Upper lobe of right lung (tissue), 1 donor: ENCODE results near the gene PRSS22. TPM values are rescaled to one million over a fixed set of nuclear protein-coding genes. Genes with fewer than 3 reads are reported as not detected.

Experiments used
- ATAC-seq: fragments of 200-7000 bp; cut with Tn5 transposase; one replicate; pipeline ENCODE4 v1.9.1; 2020; ENCODE audit warnings: mild to moderate bottlenecking, moderate library complexity
- DNase-seq: peaks from one replicate; pipeline ENCODE4 v3.0.0-alpha.2; 2020
- H3K27ac ChIP-seq: fragments of 200-600 bp; one replicate; pipeline ENCODE4 v1.8.0; 2022
- H3K27me3 ChIP-seq: fragments of 200-600 bp; one replicate; pipeline ENCODE4 v1.8.0; 2022; ENCODE audit warnings: mild to moderate bottlenecking
- H3K36me3 ChIP-seq: fragments of 200-600 bp; one replicate; pipeline ENCODE4 v1.8.0; 2022
- H3K4me1 ChIP-seq: fragments of 200-600 bp; one replicate; pipeline ENCODE4 v1.8.0; 2022
- H3K4me3 ChIP-seq: fragments of 200-600 bp; one replicate; pipeline ENCODE4 v1.8.0; 2022; ENCODE audit warnings: mild to moderate bottlenecking
- H3K9me3 ChIP-seq: fragments of 200-600 bp; one replicate; pipeline ENCODE4 v1.8.0; 2022
- CTCF ChIP-seq: fragments of 200-600 bp; IDR thresholded peaks from one replicate; pipeline ENCODE4 v1.8.0; 2022; ENCODE audit warnings: antibody characterized with exemption
- intact Hi-C: fragments of 100-400 bp; cut with DNase I; formaldehyde crosslinking; loops from one replicate; pipeline ENCODE4 v1.11.0; 2022
- total RNA-seq: library from RNA; stranded (reverse); fragmentation: NEBNext Ultra II Directional; extraction: Animal tissue kit (Norgen Biotek cat#: 25700); gene quantifications from one replicate; pipeline ENCODE4 v1.2.1, GENCODE V29; 2021
- donor health status: DM: no; HTN: yes; CAD: no; lungs with severe emphysema.

The PRSS22 gene
- total RNA-seq, 1 donor from 2014 or later, result 15.2 TPM

- peak; percentile 98 for ATAC-seq
- TF ChIP-seq CTCF, result peak; percentile 23
- Histone ChIP-seq H3K9me3 (no peaks in the 10 kb centered on the region), H3K36me3 (no peaks in the 10 kb centered on the region), H3K27ac (peak within 1 kb of the TSS; percentile 96), H3K4me3 (peak within 1 kb of the TSS; percentile 92), H3K27me3 (no peaks in the 10 kb centered on the region), H3K4me1 (peaks cover 4% of the 10 kb centered on the region)
- DNase-seq, result peak; percentile 99
- intact Hi-C loops, result no loop called here
Observed at GRCh38 chr16:2882650-2883457, 24.9 kb upstream of the PRSS22 start, which contains the start of gene FLYWCH2. TSS of gene FLYWCH2 (plus strand) at chr16:2883215. CDS start at chr16:2896450, 13,235 bp downstream.

GRCh38 chr16:2881783-2882649 lies 24.0 kb upstream of the PRSS22 start:
- Histone ChIP-seq H3K27ac (peak overlapping the region; percentile 96), H3K9me3 (no peaks in the 10 kb centered on the region), H3K4me3 (peak overlapping the region; percentile 92), H3K27me3 (no peaks in the 10 kb centered on the region), H3K36me3 (no peaks in the 10 kb centered on the region), H3K4me1 (peaks cover 4% of the 10 kb centered on the region)
- no peak for TF ChIP-seq CTCF
- intact Hi-C loops, result no loop called here
- DNase-seq (peak; percentile 84), ATAC-seq (peak; percentile 29)

GRCh38 chr16:2879854-2880508 lies 22.0 kb upstream of the PRSS22 start:
- TF ChIP-seq CTCF, result no peak
- Histone ChIP-seq H3K4me1 (peaks cover 4% of the 10 kb centered on the region), H3K4me3 (no peak overlapping the region), H3K36me3 (no peaks in the 10 kb centered on the region), H3K9me3 (no peaks in the 10 kb centered on the region), H3K27me3 (no peaks in the 10 kb centered on the region), H3K27ac (no peak overlapping the region)
- DNase-seq (no peak), ATAC-seq (no peak)
- intact Hi-C loops, result no loop called here

- Histone ChIP-seq H3K4me3 (no peak overlapping the region), H3K9me3 (no peaks in the 10 kb centered on the region), H3K4me1 (peaks cover 8% of the 10 kb centered on the region), H3K36me3 (no peaks in the 10 kb centered on the region), H3K27ac (no peak overlapping the region), H3K27me3 (no peaks in the 10 kb centered on the region)
- intact Hi-C loops, result no loop called here
- DNase-seq (peak; percentile 91), ATAC-seq (peak; percentile 100)
- TF ChIP-seq CTCF, result peak; percentile 95
Observed at GRCh38 chr16:2874912-2875362, 17.0 kb upstream of the PRSS22 start.

- TF ChIP-seq CTCF, result no peak
- Histone ChIP-seq H3K4me1 (peaks cover 8% of the 10 kb centered on the region), H3K4me3 (no peak overlapping the region), H3K9me3 (no peaks in the 10 kb centered on the region), H3K27ac (no peak overlapping the region), H3K36me3 (no peaks in the 10 kb centered on the region), H3K27me3 (no peaks in the 10 kb centered on the region)
- intact Hi-C loops, result no loop called here
- DNase-seq (no peak), ATAC-seq (no peak)
Observed at GRCh38 chr16:2874032-2874911, 16.3 kb upstream of the PRSS22 start.
